WTC11 (cell line): ENCODE data around the gene ST8SIA6. TPM values are rescaled to one million over a fixed set of nuclear protein-coding genes. Genes with fewer than 3 reads are reported as not detected.

Experiments
- ATAC-seq: fragments of 200-7000 bp; cut with Tn5 transposase; 2 replicates; pipeline ENCODE4 v1.10.0; 2021; ENCODE audit warnings: mild to moderate bottlenecking, moderate library complexity
- CTCF ChIA-PET: fragments of 300-600 bp; sonication (Branson Sonifier 250); formaldehyde crosslinking; loops from one replicate; lab custom pipeline; 2021; ENCODE audit warnings: antibody characterized with exemption; lab: Charles Lee
- POLR2A ChIA-PET: fragments of 350-600 bp; sonication (Branson Sonifier 250); formaldehyde crosslinking; loops from one replicate; lab custom pipeline; 2021; ENCODE audit warnings: antibody characterized with exemption; lab: Charles Lee
- DNase-seq: peaks from one replicate; pipeline ENCODE4 v3.0.0; 2021; ENCODE audit warnings: low spot score
- H3K27ac Mint-ChIP-seq: 2 replicates; pipeline ENCODE4 v1.8.0; 2021; ENCODE audit warnings: mixed read lengths
- H3K27me3 Mint-ChIP-seq: 2 replicates; pipeline ENCODE4 v1.8.0; 2021; ENCODE audit warnings: low read depth, mild to moderate bottlenecking, moderate library complexity, mixed read lengths
- H3K36me3 Mint-ChIP-seq: 2 replicates; pipeline ENCODE4 v1.8.0; 2021; ENCODE audit warnings: mixed read lengths
- H3K4me1 Mint-ChIP-seq: 2 replicates; pipeline ENCODE4 v1.8.0; 2022; ENCODE audit warnings: mixed read lengths
- H3K4me3 Mint-ChIP-seq: 2 replicates; pipeline ENCODE4 v1.8.0; 2021; ENCODE audit warnings: mild to moderate bottlenecking, moderate library complexity, mixed read lengths
- H3K9me3 Mint-ChIP-seq: 2 replicates; pipeline ENCODE4 v1.8.0; 2021; ENCODE audit warnings: mixed read lengths
- ATF3 ChIP-seq: sonication (generic); formaldehyde crosslinking; conservative IDR thresholded peaks from 2 replicates; pipeline ENCODE4 v1.8.1; 2022; ENCODE audit warnings: mild to moderate bottlenecking, missing genetic modification reagents
- CREM ChIP-seq: sonication (generic); formaldehyde crosslinking; IDR thresholded peaks from 2 replicates; pipeline ENCODE4 v1.8.1; 2022; ENCODE audit warnings: mild to moderate bottlenecking, missing genetic modification reagents, moderate library complexity
- ELF4 ChIP-seq: sonication (generic); formaldehyde crosslinking; IDR thresholded peaks from 2 replicates; pipeline ENCODE4 v1.8.1; 2022; ENCODE audit warnings: low read depth, mild to moderate bottlenecking, moderate library complexity, missing genetic modification reagents
- ESRRA ChIP-seq: sonication (generic); formaldehyde crosslinking; IDR thresholded peaks from 2 replicates; pipeline ENCODE4 v1.8.1; 2022; ENCODE audit warnings: mild to moderate bottlenecking, missing genetic modification reagents, borderline replicate concordance
- FOXJ3 ChIP-seq: sonication (generic); formaldehyde crosslinking; IDR thresholded peaks from 2 replicates; pipeline ENCODE4 v1.9.0; 2021; ENCODE audit warnings: missing genetic modification reagents, mild to moderate bottlenecking, borderline replicate concordance
- FOXK1 ChIP-seq: sonication (generic); formaldehyde crosslinking; IDR thresholded peaks from 2 replicates; pipeline ENCODE4 v1.8.0; 2022; ENCODE audit warnings: mild to moderate bottlenecking, moderate library complexity, missing genetic modification reagents
- HMGXB4 ChIP-seq: sonication (generic); formaldehyde crosslinking; IDR thresholded peaks from 2 replicates; pipeline ENCODE4 v1.8.1; 2023; ENCODE audit warnings: mild to moderate bottlenecking, moderate library complexity, missing genetic modification reagents
- NR3C1 ChIP-seq: sonication (generic); formaldehyde crosslinking; conservative IDR thresholded peaks from 2 replicates; pipeline ENCODE4 v1.8.1; 2023; ENCODE audit warnings: low read depth, mild to moderate bottlenecking, missing genetic modification reagents
- TCF7 ChIP-seq: sonication (generic); formaldehyde crosslinking; IDR thresholded peaks from 2 replicates; pipeline ENCODE4 v1.8.0; 2022; ENCODE audit warnings: mild to moderate bottlenecking, low read depth, missing genetic modification reagents, moderate library complexity
- ZNF263 ChIP-seq: sonication (generic); formaldehyde crosslinking; IDR thresholded peaks from 2 replicates; pipeline ENCODE4 v1.8.1; 2022; ENCODE audit warnings: low read depth, mild to moderate bottlenecking, moderate library complexity, missing genetic modification reagents
- ZNF671 ChIP-seq: fragments of 250-450 bp; sonication (Bioruptor Pico); IDR thresholded peaks from 2 replicates; pipeline ENCODE4 v1.8.0; 2021; ENCODE audit warnings: mild to moderate bottlenecking
- total RNA-seq: library from RNA; stranded (reverse); gene quantifications from 3 replicates; pipeline ENCODE4 v1.2.3, GENCODE V29; 2021
- TF ChIP-seq, protein P1 (sequence below): sonication (generic); formaldehyde crosslinking; IDR thresholded peaks from 2 replicates; pipeline ENCODE4 v1.8.0; 2022; ENCODE audit warnings: mild to moderate bottlenecking, missing genetic modification reagents
- TF ChIP-seq, protein P2 (sequence below): sonication (generic); formaldehyde crosslinking; IDR thresholded peaks from 2 replicates; pipeline ENCODE4 v1.8.0; 2022; ENCODE audit warnings: mild to moderate bottlenecking, missing genetic modification reagents
- TF ChIP-seq, protein P3 (sequence below): sonication (generic); formaldehyde crosslinking; IDR thresholded peaks from 2 replicates; pipeline ENCODE4 v1.8.1; 2022; ENCODE audit warnings: mild to moderate bottlenecking, moderate library complexity, missing genetic modification reagents
- TF ChIP-seq, protein P4 (sequence below): sonication (generic); formaldehyde crosslinking; IDR thresholded peaks from 2 replicates; pipeline ENCODE4 v1.8.1; 2022; ENCODE audit warnings: low read depth, missing genetic modification reagents, borderline replicate concordance

Gene ST8SIA6
- total RNA-seq, 1 experiment from 2014 or later, result 3.5 TPM

- peaks cover 14% of the 10 kb centered on the region for H3K4me1 Mint-ChIP-seq
- no peak overlapping the region for H3K27ac Mint-ChIP-seq
- H3K9me3 Mint-ChIP-seq, result peaks cover 14% of the 10 kb centered on the region
- no peaks in the 10 kb centered on the region for H3K36me3 Mint-ChIP-seq
- ChIA-PET CTCF (interaction anchor here (1.2 to 2.8 kb wide), 2 partner anchors 9 to 42 kb away, joined by 6 to 9 read pairs; no protein-coding TSS in a partner anchor), POLR2A (no interaction called here)
- no peak overlapping the region for H3K4me3 Mint-ChIP-seq
- DNase-seq, result no peak
- no peak for ATAC-seq
- H3K27me3 Mint-ChIP-seq, result no peaks in the 10 kb centered on the region
- no peak for TF ChIP-seq CREM
- no peak for TF ChIP-seq ATF3 (CRISPR knock-in tag)
- TF ChIP-seq HMGXB4, result no peak
- TF ChIP-seq, protein P1, sequence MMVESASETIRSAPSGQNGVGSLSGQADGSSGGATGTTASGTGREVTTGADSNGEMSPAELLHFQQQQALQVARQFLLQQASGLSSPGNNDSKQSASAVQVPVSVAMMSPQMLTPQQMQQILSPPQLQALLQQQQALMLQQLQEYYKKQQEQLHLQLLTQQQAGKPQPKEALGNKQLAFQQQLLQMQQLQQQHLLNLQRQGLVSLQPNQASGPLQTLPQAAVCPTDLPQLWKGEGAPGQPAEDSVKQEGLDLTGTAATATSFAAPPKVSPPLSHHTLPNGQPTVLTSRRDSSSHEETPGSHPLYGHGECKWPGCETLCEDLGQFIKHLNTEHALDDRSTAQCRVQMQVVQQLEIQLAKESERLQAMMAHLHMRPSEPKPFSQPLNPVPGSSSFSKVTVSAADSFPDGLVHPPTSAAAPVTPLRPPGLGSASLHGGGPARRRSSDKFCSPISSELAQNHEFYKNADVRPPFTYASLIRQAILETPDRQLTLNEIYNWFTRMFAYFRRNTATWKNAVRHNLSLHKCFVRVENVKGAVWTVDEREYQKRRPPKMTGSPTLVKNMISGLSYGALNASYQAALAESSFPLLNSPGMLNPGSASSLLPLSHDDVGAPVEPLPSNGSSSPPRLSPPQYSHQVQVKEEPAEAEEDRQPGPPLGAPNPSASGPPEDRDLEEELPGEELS, result no peak
- no peak for TF ChIP-seq FOXJ3 (CRISPR knock-in tag)
- no peak for TF ChIP-seq FOXK1 (CRISPR knock-in tag)
- TF ChIP-seq, protein P2, sequence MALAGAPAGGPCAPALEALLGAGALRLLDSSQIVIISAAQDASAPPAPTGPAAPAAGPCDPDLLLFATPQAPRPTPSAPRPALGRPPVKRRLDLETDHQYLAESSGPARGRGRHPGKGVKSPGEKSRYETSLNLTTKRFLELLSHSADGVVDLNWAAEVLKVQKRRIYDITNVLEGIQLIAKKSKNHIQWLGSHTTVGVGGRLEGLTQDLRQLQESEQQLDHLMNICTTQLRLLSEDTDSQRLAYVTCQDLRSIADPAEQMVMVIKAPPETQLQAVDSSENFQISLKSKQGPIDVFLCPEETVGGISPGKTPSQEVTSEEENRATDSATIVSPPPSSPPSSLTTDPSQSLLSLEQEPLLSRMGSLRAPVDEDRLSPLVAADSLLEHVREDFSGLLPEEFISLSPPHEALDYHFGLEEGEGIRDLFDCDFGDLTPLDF (CRISPR knock-in tag), result no peak
- TF ChIP-seq, protein P3, sequence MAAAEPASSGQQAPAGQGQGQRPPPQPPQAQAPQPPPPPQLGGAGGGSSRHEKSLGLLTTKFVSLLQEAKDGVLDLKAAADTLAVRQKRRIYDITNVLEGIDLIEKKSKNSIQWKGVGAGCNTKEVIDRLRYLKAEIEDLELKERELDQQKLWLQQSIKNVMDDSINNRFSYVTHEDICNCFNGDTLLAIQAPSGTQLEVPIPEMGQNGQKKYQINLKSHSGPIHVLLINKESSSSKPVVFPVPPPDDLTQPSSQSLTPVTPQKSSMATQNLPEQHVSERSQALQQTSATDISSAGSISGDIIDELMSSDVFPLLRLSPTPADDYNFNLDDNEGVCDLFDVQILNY (CRISPR knock-in tag), result no peak
- no peak for TF ChIP-seq ELF4
Measured at GRCh38 chr10:17418249-17418648, 36.1 kb downstream of the ST8SIA6 start.

DNA sequence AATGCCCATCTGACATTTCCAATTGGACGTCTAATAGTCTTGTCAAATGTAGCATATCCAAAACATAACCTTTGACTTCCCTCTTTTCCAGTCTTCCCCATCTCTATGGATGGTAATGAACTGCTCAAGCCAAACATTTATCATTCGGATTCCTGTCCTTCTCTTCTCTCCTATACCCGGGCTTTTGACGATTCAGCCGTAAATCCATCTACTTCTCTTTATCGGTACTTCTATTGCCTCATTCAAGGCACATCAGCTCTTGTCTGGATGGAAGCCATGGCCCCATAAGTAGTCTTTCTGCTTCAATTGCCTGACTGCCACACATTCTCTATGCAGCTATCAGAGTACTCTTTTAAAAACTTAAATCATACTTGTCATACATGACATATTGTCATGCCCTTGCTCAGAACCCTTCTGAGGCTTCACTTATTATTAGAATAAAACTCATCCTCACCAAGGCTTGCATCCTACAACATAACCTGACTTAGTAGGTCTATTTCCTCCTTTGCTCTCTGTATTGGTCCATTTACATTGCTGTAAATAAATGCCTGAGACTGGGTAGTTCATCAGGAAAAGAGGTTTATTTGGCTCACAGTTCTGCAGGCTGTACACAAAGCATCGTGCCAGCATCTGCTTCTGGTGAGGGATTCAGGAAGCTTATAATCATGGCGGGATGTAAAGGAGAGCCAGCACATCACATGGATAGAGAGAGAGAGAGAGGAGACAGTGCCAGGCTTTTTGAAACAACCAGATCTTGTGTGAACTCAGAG is 37.8 kb downstream of the ST8SIA6 start:
- no peak for DNase-seq
- POLR2A ChIA-PET, result no interaction called here
- Mint-ChIP-seq H3K4me3 (no peak overlapping the region), H3K4me1 (peaks cover 18% of the 10 kb centered on the region), H3K36me3 (no peaks in the 10 kb centered on the region)
- no peak for ATAC-seq
- TF ChIP-seq ZNF671 (no peak), NR3C1 (CRISPR knock-in tag) (no peak), ESRRA (no peak), ZNF263 (CRISPR knock-in tag) (no peak), TCF7 (no peak)
- TF ChIP-seq, protein P4, sequence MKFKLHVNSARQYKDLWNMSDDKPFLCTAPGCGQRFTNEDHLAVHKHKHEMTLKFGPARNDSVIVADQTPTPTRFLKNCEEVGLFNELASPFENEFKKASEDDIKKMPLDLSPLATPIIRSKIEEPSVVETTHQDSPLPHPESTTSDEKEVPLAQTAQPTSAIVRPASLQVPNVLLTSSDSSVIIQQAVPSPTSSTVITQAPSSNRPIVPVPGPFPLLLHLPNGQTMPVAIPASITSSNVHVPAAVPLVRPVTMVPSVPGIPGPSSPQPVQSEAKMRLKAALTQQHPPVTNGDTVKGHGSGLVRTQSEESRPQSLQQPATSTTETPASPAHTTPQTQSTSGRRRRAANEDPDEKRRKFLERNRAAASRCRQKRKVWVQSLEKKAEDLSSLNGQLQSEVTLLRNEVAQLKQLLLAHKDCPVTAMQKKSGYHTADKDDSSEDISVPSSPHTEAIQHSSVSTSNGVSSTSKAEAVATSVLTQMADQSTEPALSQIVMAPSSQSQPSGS (CRISPR knock-in tag), result no peak
- TF ChIP-seq, all 79 proteins: peak for 0
- Mint-ChIP-seq H3K27ac (no peak overlapping the region), H3K9me3 (peaks cover 14% of the 10 kb centered on the region), H3K27me3 (no peaks in the 10 kb centered on the region)
- CTCF ChIA-PET, result interaction anchor here (2.8 kb wide), 1 partner anchor 7 kb away, joined by 9 read pairs; no protein-coding TSS in a partner anchor
